ENCODE data around the gene ZNF366.

- no peak for TF ChIP-seq SUZ12 (IDR thresholded peaks at IDR 0.05)
- TF ChIP-seq FOXA1 (IDR thresholded peaks at IDR 0.05) = no peak
- no peak for TF ChIP-seq SP1 (IDR thresholded peaks at IDR 0.05)
- no peak for TF ChIP-seq BHLHE40 (IDR thresholded peaks at IDR 0.05; ENCODE audit: borderline replicate concordance)
- no peak for TF ChIP-seq ARNT (IDR thresholded peaks at IDR 0.05)
Measured at GRCh38 chr5:72482046-72482445, 25.2 kb downstream of the ZNF366 start.

Measured in HEK293T (cell line).